HCT116 (cell line): ENCODE data around the gene C3orf85. TPM values are rescaled to one million over a fixed set of nuclear protein-coding genes. Genes with fewer than 3 reads are reported as not detected.

Experiments used
- ATAC-seq: fragments of 200-7000 bp; cut with Tn5 transposase; 2 replicates; pipeline ENCODE4 v1.9.1; 2020; ENCODE audit warnings: mild to moderate bottlenecking, moderate library complexity
- BruUV-seq: library from RNA; stranded (reverse); fragments of 400-500 nt; replicated peaks from 2 replicates; lab custom pipeline; 2021; lab: Mats Ljungman, UMichigan
- CTCF ChIA-PET: fragments of 300-600 bp; sonication (Branson Sonifier 250); formaldehyde crosslinking; loops from one replicate; lab custom pipeline; 2021; ENCODE audit warnings: antibody characterized with exemption; lab: Charles Lee
- POLR2A ChIA-PET: fragments of 300-600, 350-600 bp; sonication (Branson Sonifier 250); formaldehyde crosslinking; loops from one replicate; lab custom pipeline; 2021; ENCODE audit warnings: antibody characterized with exemption; lab: Charles Lee
- RAD21 ChIA-PET, 2 experiments: fragments of 300-600 bp; sonication (Branson Sonifier 250); formaldehyde crosslinking; loops; one replicate each; lab custom pipeline; 2023; ENCODE audit warnings: low total read pairs in 2 of 2; ENCODE audit not compliant: uncharacterized antibody in 2 of 2, unreplicated experiment in 2 of 2, low non-redundant PET in 1 of 2; lab: Charles Lee
- DNase-seq: peaks from one replicate; pipeline ENCODE4 v3.0.0-alpha.2; 2010; ENCODE audit warnings: low read depth, low spot score
- H2AFZ ChIP-seq: fragments of 200-600 bp; shearing (Covaris generic), sonication (generic); 2 replicates; pipeline ENCODE4 v1.6.1; 2017; ENCODE audit warnings: low read depth, mixed run types, mixed read lengths, antibody characterized with exemption, low read length; ENCODE audit not compliant: poor library complexity, severe bottlenecking
- H3K27ac ChIP-seq: 2 replicates; pipeline ENCODE4 v1.5.1; 2012; ENCODE audit warnings: low read depth, low read length
- H3K27me3 ChIP-seq: fragments of 200-600 bp; sonication (generic); 2 replicates; pipeline ENCODE4 v1.6.1; 2016; ENCODE audit warnings: mixed run types, low read length, mixed read lengths; ENCODE audit not compliant: insufficient read depth
- H3K36me3 ChIP-seq, 2 experiments: fragments of 200-500 bp in 1 of 2; fragments of 200-600 bp in 1 of 2; sonication (Bioruptor generic) in 1 of 2; sonication (generic) in 1 of 2; 2 replicates each; pipeline versions ENCODE4 v1.5.1 to v1.6.1; 2014 to 2016; ENCODE audit warnings: low read length in 2 of 2, inconsistent platforms in 1 of 2, mixed read lengths in 1 of 2, mixed run types in 1 of 2; ENCODE audit not compliant: insufficient read depth in 2 of 2, control insufficient read depth in 1 of 2
- H3K4me1 ChIP-seq, 2 experiments: fragments of 200-600 bp in 1 of 2; sonication (generic) in 1 of 2; 2 replicates each; pipeline versions ENCODE4 v1.5.1 to v1.6.1; 2012 to 2017; ENCODE audit warnings: low read length in 2 of 2, inconsistent platforms in 1 of 2, mild to moderate bottlenecking in 1 of 2, mixed read lengths in 1 of 2, mixed run types in 1 of 2, moderate library complexity in 1 of 2; ENCODE audit not compliant: insufficient read depth in 2 of 2, control insufficient read depth in 1 of 2
- H3K4me2 ChIP-seq: fragments of 200-600 bp; sonication (generic); 2 replicates; pipeline ENCODE4 v1.6.1; 2017; ENCODE audit warnings: mixed run types, low read length, mixed read lengths
- H3K4me3 ChIP-seq, 2 experiments: fragments of 200-600 bp in 1 of 2; sonication (generic) in 1 of 2; replicated peaks in 1 of 2; 2 replicates each; pipeline ENCODE4 v1.5.1; 2011 to 2016; ENCODE audit warnings: low read length in 2 of 2, control low read depth in 1 of 2, low read depth in 1 of 2, mild to moderate bottlenecking in 1 of 2, mixed read lengths in 1 of 2, mixed run types in 1 of 2
- H3K79me2 ChIP-seq: fragments of 200-600 bp; sonication (generic); 2 replicates; pipeline ENCODE4 v1.6.1; 2017; ENCODE audit warnings: mild to moderate bottlenecking, mixed run types, low read length, moderate library complexity, mixed read lengths; ENCODE audit not compliant: insufficient read depth
- H3K9ac ChIP-seq: fragments of 200-600 bp; sonication (generic); 2 replicates; pipeline ENCODE4 v1.6.1; 2016; ENCODE audit warnings: low read length, mixed read lengths
- H3K9me2 ChIP-seq: fragments of 200-600 bp; sonication (generic), shearing (Covaris generic); 2 replicates; pipeline ENCODE4 v1.6.1; 2017; ENCODE audit warnings: mixed run types, mild to moderate bottlenecking, moderate library complexity; ENCODE audit not compliant: insufficient read depth
- H3K9me3 ChIP-seq, 2 experiments: fragments of 200-500 bp in 1 of 2; fragments of 200-600 bp in 1 of 2; sonication (Bioruptor generic) in 1 of 2; sonication (generic) in 1 of 2; 2 replicates each; pipeline ENCODE4 v1.6.1; 2014 to 2017; ENCODE audit warnings: low read length in 2 of 2, mixed read lengths in 2 of 2, inconsistent platforms in 1 of 2, low read depth in 1 of 2, mild to moderate bottlenecking in 1 of 2, mixed run types in 1 of 2, moderate library complexity in 1 of 2; ENCODE audit not compliant: control insufficient read depth in 1 of 2, insufficient read depth in 1 of 2
- H4K20me1 ChIP-seq: fragments of 200-600 bp; sonication (generic), shearing (Covaris generic); 2 replicates; pipeline ENCODE4 v1.6.1; 2017; ENCODE audit warnings: mixed run types, mild to moderate bottlenecking, moderate library complexity; ENCODE audit not compliant: insufficient read depth
- ATF3 ChIP-seq: IDR thresholded peaks from 2 replicates; pipeline ENCODE4 v1.6.1; 2012
- CBX3 ChIP-seq: IDR thresholded peaks from 2 replicates; pipeline ENCODE4 v1.6.1; 2012; ENCODE audit warnings: low read depth
- CEBPB ChIP-seq: IDR thresholded peaks from 2 replicates; pipeline ENCODE4 v1.6.1; 2012; ENCODE audit warnings: low read depth
- ELF1 ChIP-seq: IDR thresholded peaks from 2 replicates; pipeline ENCODE4 v1.6.1; 2012; ENCODE audit warnings: low read depth, borderline replicate concordance
- EZH2 ChIP-seq: fragments of 200-600 bp; sonication (generic); IDR thresholded peaks from 2 replicates; pipeline ENCODE4 v1.6.1; 2017; ENCODE audit warnings: antibody characterized with exemption, mixed run types
- EZH2phosphoT487 ChIP-seq: fragments of 200-600 bp; IDR thresholded peaks from 2 replicates; pipeline ENCODE4 v1.6.1; 2018; ENCODE audit warnings: antibody characterized with exemption, borderline replicate concordance
- FOSL1 ChIP-seq: IDR thresholded peaks from 2 replicates; pipeline ENCODE4 v1.6.1; 2012; ENCODE audit warnings: low read depth
- JUND ChIP-seq: IDR thresholded peaks from 2 replicates; pipeline ENCODE4 v1.6.1; 2012
- MAX ChIP-seq: IDR thresholded peaks from 2 replicates; pipeline ENCODE4 v1.6.1; 2012
- RAD21 ChIP-seq: IDR thresholded peaks from 2 replicates; pipeline ENCODE4 v1.6.1; 2012; ENCODE audit warnings: low read depth, mild to moderate bottlenecking
- REST ChIP-seq: IDR thresholded peaks from 2 replicates; pipeline ENCODE4 v1.6.1; 2012; ENCODE audit warnings: low read depth
- SIN3A ChIP-seq: IDR thresholded peaks from 2 replicates; pipeline ENCODE4 v1.6.1; 2012; ENCODE audit warnings: low read depth
- SP1 ChIP-seq: IDR thresholded peaks from 2 replicates; pipeline ENCODE4 v1.6.1; 2012; ENCODE audit warnings: low read depth
- TCF7L2 ChIP-seq: IDR thresholded peaks from 2 replicates; pipeline ENCODE4 v1.7.0; 2011; ENCODE audit warnings: borderline replicate concordance, inconsistent platforms; ENCODE audit not compliant: insufficient read depth, insufficient read length; ENCODE audit errors: extremely low read depth
- YY1 ChIP-seq: IDR thresholded peaks from 2 replicates; pipeline ENCODE4 v1.6.1; 2011; ENCODE audit warnings: low read length, low read depth, moderate library complexity, mild to moderate bottlenecking; ENCODE audit not compliant: insufficient replicate concordance; ENCODE audit errors: extremely low read depth
- ZFX ChIP-seq: fragments of 450-650 bp; IDR thresholded peaks from 2 replicates; pipeline ENCODE4 v1.6.1; 2017
- ZNF274 ChIP-seq: fragments of 200-500 bp; sonication (Bioruptor generic); IDR thresholded peaks from 2 replicates; pipeline ENCODE4 v1.6.1; 2014; ENCODE audit warnings: mild to moderate bottlenecking, low read depth, low read length, inconsistent platforms
- intact Hi-C: fragments of 100-400 bp; cut with micrococcal nuclease; formaldehyde crosslinking; loops from 2 replicates; pipeline ENCODE4 v1.10.0; 2022
- total RNA-seq: library from RNA; stranded (reverse); gene quantifications from one replicate; pipeline ENCODE4 v1.2.1, GENCODE V29; 2021; ENCODE audit not compliant: unreplicated experiment

C3orf85 gene
- total RNA-seq, 1 experiment from 2014 or later = not detected

GRCh38 chr3:109161487-109162123 lies 25.1 kb downstream of the C3orf85 start:
- BruUV-seq = no TSS peak
- TF ChIP-seq MAX (no peak), CBX3 (no peak), TCF7L2 (no peak), SIN3A (no peak)
- Histone ChIP-seq H3K27me3 (no peaks in the 10 kb centered on the region), H3K79me2 (no peaks in the 10 kb centered on the region), H3K9me3 (no peaks in the 10 kb centered on the region), H3K9me2 (no peaks in the 10 kb centered on the region), H3K36me3 (no peaks in the 10 kb centered on the region), H3K9ac (no peak overlapping the region), H3K4me2 (no peak overlapping the region), H3K4me3 (no peak overlapping the region), H3K27ac (no peak overlapping the region), H2AFZ (no peak overlapping the region), H4K20me1 (no peaks in the 10 kb centered on the region), H3K4me1 (no peaks in the 10 kb centered on the region)
- ChIA-PET CTCF (no interaction called here), POLR2A (no interaction called here), RAD21 (no interaction called here)
- intact Hi-C loops = no loop called here
- DNase-seq (no peak), ATAC-seq (no peak)

- ChIA-PET RAD21 (no interaction called here), CTCF (no interaction called here), POLR2A (no interaction called here)
- H3K79me2 ChIP-seq = no peaks in the 10 kb centered on the region
- H3K36me3 ChIP-seq = no peaks in the 10 kb centered on the region
- H3K9me3 ChIP-seq = no peaks in the 10 kb centered on the region
- no peaks in the 10 kb centered on the region for H3K4me1 ChIP-seq
- H3K9me2 ChIP-seq = no peaks in the 10 kb centered on the region
- H3K9ac ChIP-seq = no peak overlapping the region
- ATAC-seq = no peak
- no peaks in the 10 kb centered on the region for H3K27me3 ChIP-seq
- no peak overlapping the region for H3K27ac ChIP-seq
- TF ChIP-seq YY1 (no peak), EZH2 (no peak), MAX (no peak), SP1 (no peak), JUND (no peak), TCF7L2 (no peak), ATF3 (no peak), ELF1 (no peak), ZNF274 (no peak), RAD21 (no peak), CEBPB (no peak), EZH2phosphoT487 (no peak), FOSL1 (no peak), ZFX (no peak), REST (no peak)
- no TSS peak for BruUV-seq
- intact Hi-C loops = no loop called here
- H3K4me3 ChIP-seq = no peak overlapping the region
- no peak for DNase-seq
- no peak overlapping the region for H2AFZ ChIP-seq
- no peak overlapping the region for H3K4me2 ChIP-seq
- H4K20me1 ChIP-seq = no peaks in the 10 kb centered on the region
Measured at GRCh38 chr3:109165905-109166304, 29.4 kb downstream of the C3orf85 start.
